ENCODE results near the gene MRPL22. TPM values are rescaled to one million over a fixed set of nuclear protein-coding genes. Genes with fewer than 3 reads are reported as not detected.

The MRPL22 gene
- total and polyA plus RNA-seq, 4 donors, result 12.5 to 57.3 (median 20.9) TPM

DNA sequence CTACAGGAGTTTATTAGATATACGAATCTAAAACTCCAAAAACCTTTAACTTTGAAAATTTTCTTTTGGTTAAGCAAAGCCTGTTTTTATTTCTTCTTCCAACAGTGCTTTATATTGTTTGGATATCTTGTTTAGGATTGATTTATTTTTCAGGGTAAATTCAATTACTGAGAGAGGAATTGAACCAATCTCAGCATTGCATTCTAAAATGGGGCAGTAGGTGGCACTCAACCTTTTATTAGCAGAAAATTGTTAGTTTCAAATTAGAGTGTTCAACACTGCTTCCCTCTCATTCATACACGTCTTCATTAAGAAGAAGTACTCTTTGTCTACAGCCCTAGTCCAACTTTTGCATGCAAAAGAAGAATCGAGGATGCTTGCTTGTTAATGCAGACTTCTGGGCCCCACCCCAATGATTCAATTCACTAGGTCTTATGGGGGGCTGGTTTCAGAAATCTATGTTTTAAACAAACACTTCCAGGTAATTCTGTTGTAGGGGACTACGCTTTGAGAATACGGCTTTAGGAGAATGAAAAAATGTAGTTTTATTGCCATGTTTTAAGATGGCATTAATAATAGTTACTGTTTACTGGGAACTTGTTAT is 26.6 kb downstream of the MRPL22 start:
- no peak overlapping the region for H3K27ac ChIP-seq (ENCODE audit: low read depth in 1 of 2, low read length in 2 of 2)
- H3K4me3 ChIP-seq (ENCODE audit: low read depth in 1 of 3, low read length in 3 of 3), result no peak overlapping the region
- no peak for TF ChIP-seq FOXA1 (IDR thresholded peaks at IDR 0.05)
- TF ChIP-seq, protein P1, sequence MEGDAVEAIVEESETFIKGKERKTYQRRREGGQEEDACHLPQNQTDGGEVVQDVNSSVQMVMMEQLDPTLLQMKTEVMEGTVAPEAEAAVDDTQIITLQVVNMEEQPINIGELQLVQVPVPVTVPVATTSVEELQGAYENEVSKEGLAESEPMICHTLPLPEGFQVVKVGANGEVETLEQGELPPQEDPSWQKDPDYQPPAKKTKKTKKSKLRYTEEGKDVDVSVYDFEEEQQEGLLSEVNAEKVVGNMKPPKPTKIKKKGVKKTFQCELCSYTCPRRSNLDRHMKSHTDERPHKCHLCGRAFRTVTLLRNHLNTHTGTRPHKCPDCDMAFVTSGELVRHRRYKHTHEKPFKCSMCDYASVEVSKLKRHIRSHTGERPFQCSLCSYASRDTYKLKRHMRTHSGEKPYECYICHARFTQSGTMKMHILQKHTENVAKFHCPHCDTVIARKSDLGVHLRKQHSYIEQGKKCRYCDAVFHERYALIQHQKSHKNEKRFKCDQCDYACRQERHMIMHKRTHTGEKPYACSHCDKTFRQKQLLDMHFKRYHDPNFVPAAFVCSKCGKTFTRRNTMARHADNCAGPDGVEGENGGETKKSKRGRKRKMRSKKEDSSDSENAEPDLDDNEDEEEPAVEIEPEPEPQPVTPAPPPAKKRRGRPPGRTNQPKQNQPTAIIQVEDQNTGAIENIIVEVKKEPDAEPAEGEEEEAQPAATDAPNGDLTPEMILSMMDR (IDR thresholded peaks at IDR 0.05; ENCODE audit: low read depth, low read length, missing input control), result peak; percentile 46
- peak; percentile 38 to 55 for TF ChIP-seq RAD21 (IDR thresholded peaks at IDR 0.05)
- H3K9me3 ChIP-seq (ENCODE audit: control insufficient read depth in 4 of 4, low read length in 3 of 4), result no peaks in the 10 kb centered on the region
- 85% methylated on average over 5 of the region's 5 CpGs for WGBS
- no peaks in the 10 kb centered on the region for H3K27me3 ChIP-seq (ENCODE audit: control insufficient read depth in 4 of 4, insufficient read depth in 4 of 4, low read length in 3 of 4)
- H3K36me3 ChIP-seq (ENCODE audit: control insufficient read depth in 4 of 4, insufficient read depth in 3 of 4, low read depth in 1 of 4, low read length in 3 of 4), result peaks cover 0 to 23% (median 13%) of the 10 kb centered on the region in 4 donors
- H3K4me1 ChIP-seq (ENCODE audit: control insufficient read depth in 4 of 4, insufficient read depth in 4 of 4, low read length in 3 of 4), result no peaks in the 10 kb centered on the region
- no peak for DNase-seq (ENCODE audit: low spot score)
- H3K9ac ChIP-seq (ENCODE audit: low read depth in 1 of 2, low read length in 2 of 2), result no peak overlapping the region

DNA sequence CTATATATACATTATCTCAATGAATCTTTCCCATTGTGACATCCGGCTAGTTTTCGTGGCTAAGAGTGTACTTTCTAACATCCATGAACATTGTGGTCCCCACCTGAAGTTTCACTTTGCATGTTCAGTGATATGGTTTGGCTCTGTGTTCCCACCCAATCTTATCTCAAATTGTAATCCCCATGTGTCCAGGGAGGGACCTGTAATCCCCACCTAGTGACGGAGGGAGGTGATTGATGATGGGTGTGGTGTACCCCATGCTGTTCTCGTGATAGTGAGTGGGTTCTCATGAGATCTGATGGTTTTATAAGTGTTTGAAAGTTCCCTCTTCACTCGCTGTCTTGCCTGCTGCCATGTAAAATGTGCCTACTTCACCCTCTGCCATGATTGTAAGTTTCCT is 28.1 kb downstream of the MRPL22 start:
- peaks cover 0 to 23% (median 11%) of the 10 kb centered on the region in 4 donors for H3K36me3 ChIP-seq (ENCODE audit: control insufficient read depth in 4 of 4, insufficient read depth in 3 of 4, low read depth in 1 of 4, low read length in 3 of 4)
- H3K27ac ChIP-seq (ENCODE audit: low read depth in 1 of 2, low read length in 2 of 2), result no peak overlapping the region
- DNase-seq (ENCODE audit: low spot score), result no peak
- no peak overlapping the region for H3K9ac ChIP-seq (ENCODE audit: low read depth in 1 of 2, low read length in 2 of 2)
- H3K9me3 ChIP-seq (ENCODE audit: control insufficient read depth in 4 of 4, low read length in 3 of 4), result no peaks in the 10 kb centered on the region
- no peak overlapping the region for H3K4me3 ChIP-seq (ENCODE audit: low read depth in 1 of 3, low read length in 3 of 3)
- WGBS, result 92% methylated on average over 5 of the region's 5 CpGs
- no peaks in the 10 kb centered on the region for H3K4me1 ChIP-seq (ENCODE audit: control insufficient read depth in 4 of 4, insufficient read depth in 4 of 4, low read length in 3 of 4)
- H3K27me3 ChIP-seq (ENCODE audit: control insufficient read depth in 4 of 4, insufficient read depth in 4 of 4, low read length in 3 of 4), result no peaks in the 10 kb centered on the region
- TF ChIP-seq, protein P2, sequence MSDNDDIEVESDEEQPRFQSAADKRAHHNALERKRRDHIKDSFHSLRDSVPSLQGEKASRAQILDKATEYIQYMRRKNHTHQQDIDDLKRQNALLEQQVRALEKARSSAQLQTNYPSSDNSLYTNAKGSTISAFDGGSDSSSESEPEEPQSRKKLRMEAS (IDR thresholded peaks at IDR 0.05), result no peak
- TF ChIP-seq, protein P1 (IDR thresholded peaks at IDR 0.05; ENCODE audit: low read depth, low read length, missing input control), result no peak
- TF ChIP-seq RAD21 (IDR thresholded peaks at IDR 0.05) (no peak), NR2F2 (IDR thresholded peaks at IDR 0.05) (no peak), HNF4A (conservative IDR thresholded peaks at IDR 0.05) (no peak), GABPA (IDR thresholded peaks at IDR 0.05 in 1 of 2, conservative IDR thresholded peaks at IDR 0.05 in 1 of 2) (no peak), RXRA (IDR thresholded peaks at IDR 0.05) (no peak), YY1 (IDR thresholded peaks at IDR 0.05) (no peak), TAF1 (conservative IDR thresholded peaks at IDR 0.05) (no peak), EGR1 (IDR thresholded peaks at IDR 0.05; ENCODE audit: low read depth in 2 of 2) (no peak), JUND (IDR thresholded peaks at IDR 0.05) (no peak)
- TF ChIP-seq, protein P3, sequence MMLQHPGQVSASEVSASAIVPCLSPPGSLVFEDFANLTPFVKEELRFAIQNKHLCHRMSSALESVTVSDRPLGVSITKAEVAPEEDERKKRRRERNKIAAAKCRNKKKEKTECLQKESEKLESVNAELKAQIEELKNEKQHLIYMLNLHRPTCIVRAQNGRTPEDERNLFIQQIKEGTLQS (IDR thresholded peaks at IDR 0.05), result no peak
- TF ChIP-seq, protein P4, sequence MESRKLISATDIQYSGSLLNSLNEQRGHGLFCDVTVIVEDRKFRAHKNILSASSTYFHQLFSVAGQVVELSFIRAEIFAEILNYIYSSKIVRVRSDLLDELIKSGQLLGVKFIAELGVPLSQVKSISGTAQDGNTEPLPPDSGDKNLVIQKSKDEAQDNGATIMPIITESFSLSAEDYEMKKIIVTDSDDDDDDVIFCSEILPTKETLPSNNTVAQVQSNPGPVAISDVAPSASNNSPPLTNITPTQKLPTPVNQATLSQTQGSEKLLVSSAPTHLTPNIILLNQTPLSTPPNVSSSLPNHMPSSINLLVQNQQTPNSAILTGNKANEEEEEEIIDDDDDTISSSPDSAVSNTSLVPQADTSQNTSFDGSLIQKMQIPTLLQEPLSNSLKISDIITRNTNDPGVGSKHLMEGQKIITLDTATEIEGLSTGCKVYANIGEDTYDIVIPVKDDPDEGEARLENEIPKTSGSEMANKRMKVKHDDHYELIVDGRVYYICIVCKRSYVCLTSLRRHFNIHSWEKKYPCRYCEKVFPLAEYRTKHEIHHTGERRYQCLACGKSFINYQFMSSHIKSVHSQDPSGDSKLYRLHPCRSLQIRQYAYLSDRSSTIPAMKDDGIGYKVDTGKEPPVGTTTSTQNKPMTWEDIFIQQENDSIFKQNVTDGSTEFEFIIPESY (IDR thresholded peaks at IDR 0.05), result no peak

Data from liver (tissue), 9 donors.